ENCODE measurements around the gene PMM2.

The PMM2 gene

GRCh38 chr16:8858994-8859912 is 61.6 kb downstream of the PMM2 start:
- no peak for TF ChIP-seq CTCF (IDR thresholded peaks at IDR 0.05; ENCODE audit: low read length, missing control alignments)
- DNase-seq (ENCODE audit: low read depth), result no peak
- H3K4me3 ChIP-seq (replicated peaks; ENCODE audit: low read depth, low read length), result no peak overlapping the region

- H3K4me3 ChIP-seq (replicated peaks; ENCODE audit: low read depth, low read length), result no peak overlapping the region
- TF ChIP-seq CTCF (IDR thresholded peaks at IDR 0.05; ENCODE audit: low read length, missing control alignments), result no peak
- DNase-seq (ENCODE audit: low read depth), result peak; percentile 82
Measured at GRCh38 chr16:8859913-8860881, 62.6 kb downstream of the PMM2 start.

- TF ChIP-seq CTCF (IDR thresholded peaks at IDR 0.05; ENCODE audit: low read length, missing control alignments), result no peak
- H3K4me3 ChIP-seq (replicated peaks; ENCODE audit: low read depth, low read length), result no peak overlapping the region
Measured at GRCh38 chr16:8861563-8862308, 64.1 kb downstream of the PMM2 start.

GRCh38 chr16:8862309-8863130 is 64.9 kb downstream of the PMM2 start:
- no peak for TF ChIP-seq CTCF (IDR thresholded peaks at IDR 0.05; ENCODE audit: low read length, missing control alignments)
- DNase-seq (ENCODE audit: low read depth), result no peak
- H3K4me3 ChIP-seq (replicated peaks; ENCODE audit: low read depth, low read length), result no peak overlapping the region

More at GRCh38 chr16:8861563-8862308, 64.1 kb downstream of the PMM2 start:
- DNase-seq (ENCODE audit: low read depth), result no peak

GRCh38 chr16:8863594-8864424 is 66.2 kb downstream of the PMM2 start:
- DNase-seq (ENCODE audit: low read depth), result no peak
- no peak overlapping the region for H3K4me3 ChIP-seq (replicated peaks; ENCODE audit: low read depth, low read length)
- TF ChIP-seq CTCF (IDR thresholded peaks at IDR 0.05; ENCODE audit: low read length, missing control alignments), result no peak
